ENCODE data around the gene SMARCD2.
"Not testable (repeated sequence)": the region's sequence is repeated elsewhere in the genome, so short reads cannot be mapped to it uniquely, and the experiment has no call there.

Gene SMARCD2

GRCh38 chr17:63842540-63843386, at the start of gene SMARCD2:
SMARCD2 (minus strand) TSS chr17:63842685; CDS start chr17:63842674, 11 bp downstream.
- peak; percentile 71 for DNase-seq

DNA sequence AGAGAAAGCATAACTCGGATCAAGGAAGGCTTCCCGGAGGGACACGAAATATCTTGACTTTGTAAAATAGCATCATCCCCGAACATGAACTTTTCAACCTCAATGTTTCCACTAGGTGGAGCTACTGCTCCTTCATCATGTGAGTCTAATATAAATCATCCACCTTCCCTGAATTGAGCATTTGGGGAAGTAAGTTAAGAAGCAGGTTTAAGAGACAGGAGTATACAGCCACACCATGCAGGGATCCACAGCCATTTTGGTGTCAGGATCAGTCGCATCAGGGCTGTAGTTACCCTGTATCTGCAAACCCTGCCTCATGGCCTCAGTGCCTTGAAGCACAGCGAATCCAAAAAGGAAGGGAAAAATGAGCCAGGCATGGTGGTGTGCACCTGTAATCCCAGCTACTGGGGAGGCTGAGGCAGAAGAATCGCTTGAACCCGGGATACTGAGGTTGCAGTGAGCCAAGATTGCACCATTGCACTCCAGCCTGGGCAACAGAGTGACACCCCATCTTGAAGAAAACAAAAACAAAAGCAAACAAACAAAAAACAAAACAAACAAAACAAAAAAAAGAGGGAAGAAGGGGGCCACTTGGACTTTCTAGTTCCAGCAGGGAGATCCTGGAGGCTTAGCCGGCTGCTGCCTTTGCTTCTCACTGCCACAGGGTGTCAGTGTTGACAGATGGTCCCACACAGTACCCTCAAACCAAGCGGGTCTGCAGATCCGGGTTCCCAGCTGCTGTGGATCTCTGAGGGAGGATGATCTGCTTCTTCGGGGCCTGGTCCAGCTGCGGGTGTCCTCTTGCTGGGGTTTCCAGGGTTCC, 46.8 kb upstream of the SMARCD2 start:
- DNase-seq, result not testable (repeated sequence)

DNA sequence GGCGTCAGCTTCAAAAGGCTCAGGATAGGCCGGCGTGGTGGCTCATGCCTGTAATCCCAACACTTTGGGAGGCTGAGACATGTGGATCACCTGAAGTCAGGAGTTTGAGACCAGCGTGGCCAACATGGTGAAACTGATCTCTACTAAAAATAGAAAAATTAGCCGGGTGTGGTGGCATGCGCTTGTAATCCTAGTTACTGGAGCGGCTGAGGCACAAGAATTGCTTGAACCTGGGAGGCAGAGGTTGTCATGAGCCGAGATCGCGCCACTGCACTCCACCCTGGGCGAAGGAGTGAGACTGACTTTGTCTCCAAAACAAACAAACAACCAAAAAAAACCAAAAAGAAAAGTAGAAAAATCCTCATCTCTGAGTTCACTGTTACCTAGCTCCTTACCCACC, 42.6 kb upstream of the SMARCD2 start:
- DNase-seq, result not testable (repeated sequence)

DNA sequence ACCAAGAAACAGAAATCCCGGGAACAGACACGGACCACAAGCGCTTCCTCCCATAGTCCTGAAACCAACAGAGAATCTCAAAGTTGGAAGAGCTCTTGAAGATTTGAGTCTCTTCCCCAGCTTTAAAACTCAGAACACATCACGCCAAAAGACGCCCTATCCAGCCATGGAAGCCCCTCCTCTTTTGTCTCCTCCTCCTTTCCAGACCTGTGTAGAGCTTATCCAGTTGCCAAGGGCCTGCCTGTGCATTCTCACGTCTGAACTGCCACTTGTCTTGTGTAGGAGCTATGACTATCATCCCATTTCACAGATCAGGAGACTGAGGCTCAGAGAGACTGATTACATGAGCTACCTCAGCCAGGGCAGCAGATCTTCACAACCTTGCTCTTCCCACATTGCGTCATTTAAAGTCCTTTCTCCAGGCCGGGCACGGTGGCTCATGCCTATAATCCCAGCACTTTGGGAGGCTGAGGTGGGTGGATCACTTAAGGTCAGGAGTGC, 40.2 kb upstream of the SMARCD2 start:
- DNase-seq, result not testable (repeated sequence)

GRCh38 chr17:63881935-63882601, 39.6 kb upstream of the SMARCD2 start, which contains the start of gene GH2:
GH2 (minus strand) TSS chr17:63881944; CDS start chr17:63881801, 143 bp downstream.
- DNase-seq, result peak; percentile 51

GRCh38 chr17:63881337-63881736, 38.9 kb upstream of the SMARCD2 start:
- DNase-seq, result not testable (repeated sequence)

- no peak for DNase-seq
These were observed 38.2 kb upstream of the SMARCD2 start for GRCh38 chr17:63880706-63881105.

DNA sequence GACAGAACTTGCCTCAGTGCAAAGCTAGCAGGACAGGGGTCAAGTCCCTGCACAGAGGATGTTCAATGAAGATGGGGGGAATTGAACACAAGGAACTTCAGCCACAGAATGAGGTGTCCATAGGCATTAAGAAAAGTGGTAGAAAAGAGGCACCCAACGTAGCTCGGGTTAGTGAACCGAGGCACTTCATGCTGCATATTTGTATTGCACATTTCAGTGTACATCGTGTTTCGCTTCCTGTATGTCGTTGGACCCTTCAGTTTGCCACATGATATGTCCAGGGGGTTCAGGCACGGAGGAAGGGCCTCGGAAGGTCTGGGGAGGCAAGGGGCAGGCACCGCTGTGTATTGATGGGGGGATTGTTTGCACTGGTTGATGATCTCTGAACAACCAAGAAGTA, 35.9 kb upstream of the SMARCD2 start:
- DNase-seq, result not testable (repeated sequence)

- DNase-seq, result not testable (repeated sequence)
These were observed 32.2 kb upstream of the SMARCD2 start for GRCh38 chr17:63874693-63875092.

- not testable (repeated sequence) for DNase-seq
These were observed 31.7 kb upstream of the SMARCD2 start for GRCh38 chr17:63874061-63874626.

DNA sequence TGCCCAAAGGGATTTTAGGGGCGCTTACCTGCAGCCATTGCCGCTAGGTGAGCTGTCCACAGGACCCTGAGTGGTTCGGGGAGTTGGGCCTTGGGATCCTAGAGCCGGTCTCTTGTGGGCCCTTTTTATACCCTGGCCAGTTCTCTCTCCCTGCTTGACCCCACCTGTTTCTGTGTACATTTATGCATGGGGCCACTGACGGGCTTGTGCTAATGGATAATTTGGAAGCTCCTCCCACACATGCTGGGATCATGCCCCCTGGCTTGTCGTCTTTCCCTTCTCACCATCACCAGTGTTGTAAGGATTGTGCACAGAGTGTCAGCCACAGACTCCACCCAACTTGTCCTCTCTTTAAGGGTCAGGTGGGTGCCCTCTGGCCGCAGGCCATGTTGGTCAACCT, 31.1 kb upstream of the SMARCD2 start, which contains the start of gene CSH2:
Gene CSH2, minus strand, starts transcription at position 101 of the 400 bp plus-strand sequence. Its CDS starts 63 bp downstream, at position 38.
- DNase-seq, result not testable (repeated sequence)

- DNase-seq, result not testable (repeated sequence)
These were observed 29.3 kb upstream of the SMARCD2 start for GRCh38 chr17:63871646-63872365.

DNA sequence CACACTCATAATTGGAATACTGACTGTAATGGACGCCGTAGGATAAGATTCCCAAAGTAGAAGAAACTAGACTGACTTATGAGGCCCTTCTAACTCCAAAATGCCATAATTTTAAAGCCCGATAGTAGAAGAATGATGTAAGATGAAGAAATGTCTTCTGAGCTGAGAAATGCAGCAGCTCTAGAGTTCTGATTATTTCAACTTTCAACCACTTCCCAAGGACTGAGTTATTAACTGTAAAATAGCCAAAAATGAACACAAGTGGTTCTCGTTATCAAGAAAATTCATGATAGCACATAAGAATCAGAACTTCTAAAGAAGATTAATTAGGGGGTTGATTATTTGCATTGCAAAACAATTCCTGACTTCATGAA, 27.8 kb upstream of the SMARCD2 start:
- DNase-seq, result not testable (repeated sequence)

DNA sequence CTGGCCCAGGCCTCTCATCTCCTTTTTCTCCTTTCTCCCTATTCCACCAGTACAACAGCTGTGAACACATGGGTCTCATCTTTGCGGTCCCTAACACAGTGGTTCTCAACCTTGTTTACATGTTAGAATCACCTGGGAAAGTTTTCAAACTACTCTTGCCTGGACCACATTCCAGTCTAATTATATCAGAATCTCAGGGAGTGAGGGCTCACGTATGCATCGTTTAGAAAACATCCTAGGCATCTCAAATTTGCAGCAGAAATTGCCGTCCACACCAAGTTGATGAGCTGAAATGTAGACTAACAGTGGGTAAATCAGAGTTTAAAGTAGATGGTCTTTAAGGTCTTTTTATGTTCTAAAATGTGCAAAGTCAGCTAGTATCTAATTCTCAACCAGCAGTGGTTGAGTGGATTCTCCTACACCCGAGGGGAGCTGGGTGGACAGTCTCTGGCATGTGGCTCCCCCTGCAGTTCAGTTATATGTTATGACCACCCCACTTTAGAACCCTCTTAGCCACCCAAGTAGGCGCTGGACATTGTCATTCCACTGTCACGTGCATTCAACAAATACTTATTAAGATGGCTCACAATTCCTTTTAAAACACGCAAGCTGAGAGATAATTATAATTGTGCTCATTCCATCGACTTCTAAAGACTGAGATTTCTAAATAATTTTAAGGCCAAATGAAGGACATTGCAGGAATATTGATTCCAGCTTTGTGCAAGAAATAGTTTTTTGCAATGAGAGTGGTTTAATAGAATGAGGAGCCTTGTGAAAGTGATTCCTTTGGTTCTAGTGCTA, 27.2 kb upstream of the SMARCD2 start:
- not testable (repeated sequence) for DNase-seq

GRCh38 chr17:63866625-63867024, 24.1 kb upstream of the SMARCD2 start:
- not testable (repeated sequence) for DNase-seq

GRCh38 chr17:63859257-63859656, 16.8 kb upstream of the SMARCD2 start:
- DNase-seq, result no peak

GRCh38 chr17:63856425-63856824, 13.9 kb upstream of the SMARCD2 start:
- DNase-seq, result not testable (repeated sequence)

DNA sequence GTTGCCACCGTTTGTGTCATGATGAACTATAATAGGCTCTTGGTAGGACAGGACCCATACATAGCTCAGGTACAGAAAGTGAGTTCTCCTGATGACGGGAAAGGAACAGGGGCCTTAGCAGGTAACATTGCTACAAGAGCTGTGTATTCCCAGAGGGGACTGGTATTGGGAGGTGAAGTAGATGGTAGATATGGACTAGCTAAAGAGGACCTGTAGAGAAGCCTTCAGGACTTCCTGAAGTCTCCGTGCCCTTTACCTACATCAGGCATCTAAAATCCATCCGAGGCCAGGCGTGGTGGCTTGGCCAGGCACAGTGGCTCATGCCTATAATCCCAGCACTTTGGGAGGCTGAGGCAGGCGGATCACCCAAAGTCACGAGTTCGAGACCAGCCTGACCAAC, 12.7 kb upstream of the SMARCD2 start:
- no peak for DNase-seq

DNA sequence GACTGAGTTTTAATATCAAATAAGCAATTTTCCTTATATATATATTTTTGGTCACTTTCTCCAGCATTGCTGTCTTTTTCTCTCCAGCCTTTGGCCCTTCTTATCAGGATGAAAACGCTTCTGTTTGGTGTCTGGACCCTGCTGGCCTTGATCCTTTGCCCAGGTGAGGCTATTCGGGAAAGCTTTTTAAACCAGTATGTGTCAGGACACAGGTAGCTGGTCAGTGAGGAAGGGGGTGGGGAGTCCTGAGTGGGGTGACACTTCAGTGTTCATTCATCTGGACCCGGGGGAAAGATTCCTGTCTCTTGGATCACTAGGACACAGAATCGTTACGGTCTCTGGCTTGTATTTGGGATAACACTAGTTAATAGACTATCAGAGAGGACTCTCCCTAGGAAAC, 12.2 kb upstream of the SMARCD2 start:
- no peak for DNase-seq

- DNase-seq, result no peak
These were observed 10.8 kb upstream of the SMARCD2 start for GRCh38 chr17:63853260-63853659.

GRCh38 chr17:63850401-63850800, 7.9 kb upstream of the SMARCD2 start:
- DNase-seq, result no peak

Measured in 8988T (cell line).